ENCODE results near the gene GPR137C. TPM values are rescaled to one million over a fixed set of nuclear protein-coding genes. Genes with fewer than 3 reads are reported as not detected.

Gene GPR137C
- total RNA-seq, 2 experiments from 2014 or later = 0.05 to 0.11 TPM

GRCh38 chr14:52618602-52619001, 66.0 kb downstream of the GPR137C start:
- no peak for ATAC-seq
- intact Hi-C loops (cut with micrococcal nuclease) = no loop called here
- no peaks in the 10 kb centered on the region for H3K4me1 Mint-ChIP-seq (ENCODE audit: low read depth)
- no peak overlapping the region for H3K27ac Mint-ChIP-seq
- ChIA-PET CTCF (interaction anchor here (1.0 kb wide), 1 partner anchor 81 kb away, joined by 3 read pairs; no protein-coding TSS in a partner anchor), POLR2A (no interaction called here)
- H3K9me3 Mint-ChIP-seq = no peaks in the 10 kb centered on the region
- no peaks in the 10 kb centered on the region for H3K36me3 Mint-ChIP-seq (ENCODE audit: low read depth)
- no peak for DNase-seq
- no peaks in the 10 kb centered on the region for H3K27me3 Mint-ChIP-seq
- TF ChIP-seq, protein P1, sequence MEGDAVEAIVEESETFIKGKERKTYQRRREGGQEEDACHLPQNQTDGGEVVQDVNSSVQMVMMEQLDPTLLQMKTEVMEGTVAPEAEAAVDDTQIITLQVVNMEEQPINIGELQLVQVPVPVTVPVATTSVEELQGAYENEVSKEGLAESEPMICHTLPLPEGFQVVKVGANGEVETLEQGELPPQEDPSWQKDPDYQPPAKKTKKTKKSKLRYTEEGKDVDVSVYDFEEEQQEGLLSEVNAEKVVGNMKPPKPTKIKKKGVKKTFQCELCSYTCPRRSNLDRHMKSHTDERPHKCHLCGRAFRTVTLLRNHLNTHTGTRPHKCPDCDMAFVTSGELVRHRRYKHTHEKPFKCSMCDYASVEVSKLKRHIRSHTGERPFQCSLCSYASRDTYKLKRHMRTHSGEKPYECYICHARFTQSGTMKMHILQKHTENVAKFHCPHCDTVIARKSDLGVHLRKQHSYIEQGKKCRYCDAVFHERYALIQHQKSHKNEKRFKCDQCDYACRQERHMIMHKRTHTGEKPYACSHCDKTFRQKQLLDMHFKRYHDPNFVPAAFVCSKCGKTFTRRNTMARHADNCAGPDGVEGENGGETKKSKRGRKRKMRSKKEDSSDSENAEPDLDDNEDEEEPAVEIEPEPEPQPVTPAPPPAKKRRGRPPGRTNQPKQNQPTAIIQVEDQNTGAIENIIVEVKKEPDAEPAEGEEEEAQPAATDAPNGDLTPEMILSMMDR (IDR thresholded peaks at IDR 0.05) = no peak
- no peak overlapping the region for H3K4me3 Mint-ChIP-seq

DNA sequence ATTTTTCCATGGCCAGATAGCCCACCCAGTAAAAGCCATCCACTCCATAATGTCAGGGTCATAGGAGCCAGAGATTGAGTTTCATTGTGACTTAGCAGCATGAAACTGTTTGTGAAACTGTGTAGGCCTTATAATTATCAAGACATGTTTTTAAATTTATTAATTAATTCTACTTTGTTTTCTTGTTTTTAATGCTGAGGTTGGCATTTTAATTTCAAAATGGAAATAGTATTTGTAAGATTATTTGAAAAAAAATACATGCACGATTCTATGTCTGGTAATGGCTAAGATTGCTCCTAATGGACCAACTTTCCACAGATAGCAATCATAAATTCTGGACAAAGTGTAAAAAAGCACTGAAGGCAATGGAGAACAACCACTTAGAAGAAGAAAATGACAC, 67.1 kb downstream of the GPR137C start:
- DNase-seq (no peak), ATAC-seq (no peak)
- TF ChIP-seq, protein P1 (IDR thresholded peaks at IDR 0.05) = no peak
- Mint-ChIP-seq H3K36me3 (ENCODE audit: low read depth) (no peaks in the 10 kb centered on the region), H3K9me3 (no peaks in the 10 kb centered on the region), H3K4me3 (no peak overlapping the region), H3K4me1 (ENCODE audit: low read depth) (no peaks in the 10 kb centered on the region), H3K27me3 (no peaks in the 10 kb centered on the region), H3K27ac (no peak overlapping the region)
- POLR2A ChIA-PET = interaction anchor here (0.6 kb wide), 2 partner anchors 22 to 63 kb away, joined by 3 read pairs; no protein-coding TSS in a partner anchor
- intact Hi-C loops (cut with micrococcal nuclease) = no loop called here
- CTCF ChIA-PET = no interaction called here

GRCh38 chr14:52640137-52640536, 87.5 kb downstream of the GPR137C start:
- CTCF ChIA-PET = no interaction called here
- Mint-ChIP-seq H3K27ac (peak overlapping the region; percentile 44), H3K27me3 (no peaks in the 10 kb centered on the region), H3K9me3 (peaks cover 15% of the 10 kb centered on the region), H3K36me3 (ENCODE audit: low read depth) (peaks cover 37% of the 10 kb centered on the region), H3K4me3 (no peak overlapping the region), H3K4me1 (ENCODE audit: low read depth) (peaks cover 12% of the 10 kb centered on the region)
- TF ChIP-seq, protein P1 (IDR thresholded peaks at IDR 0.05) = no peak
- ATAC-seq = peak; percentile 83
- peak; percentile 25 for DNase-seq
- POLR2A ChIA-PET = no interaction called here
- intact Hi-C loops (cut with micrococcal nuclease) = no loop called here

DNA sequence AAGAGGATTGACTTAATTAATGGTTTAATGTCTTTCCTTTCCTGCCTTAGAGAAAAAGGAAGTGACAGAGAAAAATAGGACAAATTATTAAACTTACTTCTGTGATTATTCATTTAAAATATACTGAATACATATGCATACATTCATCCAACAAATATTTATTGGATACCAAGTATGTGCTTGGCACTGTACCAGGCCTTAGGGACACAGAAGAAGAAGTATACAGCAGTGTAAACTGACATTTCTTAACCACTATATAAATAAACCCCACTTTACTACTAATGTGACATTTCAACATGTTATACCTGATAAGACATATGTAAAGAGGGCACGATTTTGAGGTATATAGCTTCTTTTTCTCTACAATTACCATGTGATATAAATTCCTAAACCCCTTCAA, 89.1 kb downstream of the GPR137C start:
- Mint-ChIP-seq H3K27me3 (no peaks in the 10 kb centered on the region), H3K4me1 (ENCODE audit: low read depth) (peaks cover 12% of the 10 kb centered on the region), H3K9me3 (peaks cover 15% of the 10 kb centered on the region), H3K27ac (no peak overlapping the region), H3K4me3 (no peak overlapping the region), H3K36me3 (ENCODE audit: low read depth) (peaks cover 46% of the 10 kb centered on the region)
- TF ChIP-seq, protein P1 (IDR thresholded peaks at IDR 0.05) = no peak
- ChIA-PET POLR2A (interaction anchor here (0.6 kb wide), 1 partner anchor 22 kb away, joined by 3 read pairs; no protein-coding TSS in a partner anchor), CTCF (no interaction called here)
- DNase-seq (no peak), ATAC-seq (no peak)
- intact Hi-C loops (cut with micrococcal nuclease) = no loop called here

- Mint-ChIP-seq H3K4me3 (no peak overlapping the region), H3K27me3 (no peaks in the 10 kb centered on the region), H3K4me1 (ENCODE audit: low read depth) (no peaks in the 10 kb centered on the region), H3K27ac (no peak overlapping the region), H3K9me3 (no peaks in the 10 kb centered on the region), H3K36me3 (ENCODE audit: low read depth) (peaks cover 45% of the 10 kb centered on the region)
- DNase-seq = no peak
- TF ChIP-seq, protein P1 (IDR thresholded peaks at IDR 0.05) = no peak
- ChIA-PET CTCF (interaction anchor here (0.6 kb wide), 1 partner anchor 60 kb away, joined by 3 read pairs; no protein-coding TSS in a partner anchor), POLR2A (no interaction called here)
- no peak for ATAC-seq
- intact Hi-C loops (cut with micrococcal nuclease) = no loop called here
These were observed 96.9 kb downstream of the GPR137C start for GRCh38 chr14:52649511-52649910.

Data from activated CD8-positive, alpha-beta T cell treated with anti-CD3 and anti-CD28 coated beads for 36 hours (primary cell).